ENCODE results near the gene CNTN6. TPM values are rescaled to one million over a fixed set of nuclear protein-coding genes. Genes with fewer than 3 reads are reported as not detected.

The CNTN6 gene
- polyA plus RNA-seq, 1 of the 3 experiments (the other 2 are of a cell fraction), result 0.02 TPM

DNA sequence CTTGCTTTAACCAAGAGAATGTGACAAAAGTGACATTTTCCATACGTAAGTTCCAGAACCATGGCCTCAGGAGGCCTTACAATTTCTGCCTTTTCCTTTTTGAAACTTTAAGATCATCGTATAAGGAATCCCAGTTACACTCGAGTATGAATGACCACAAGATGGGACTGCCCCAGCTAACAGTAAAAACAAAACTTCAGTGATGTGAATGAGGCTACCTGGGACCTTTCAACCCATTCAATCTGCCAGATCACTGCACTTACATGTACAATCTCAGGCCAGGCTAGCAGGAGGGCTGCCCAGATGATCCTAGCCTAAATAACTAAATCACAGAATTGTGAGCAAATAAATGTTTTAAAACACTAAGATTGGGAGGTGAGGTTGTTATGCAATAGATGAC is 328.8 kb downstream of the CNTN6 start:
- Histone ChIP-seq H3K27me3 (ENCODE audit: insufficient read depth) (no peaks in the 10 kb centered on the region), H3K9ac (no peak overlapping the region), H3K4me2 (no peak overlapping the region), H3K9me2 (no peaks in the 10 kb centered on the region), H2AFZ (ENCODE audit: low read depth) (no peak overlapping the region), H3K9me3 (no peaks in the 10 kb centered on the region), H3K4me1 (ENCODE audit: control insufficient read depth in 1 of 2, insufficient read depth in 2 of 2, low read depth in 1 of 2, low read length in 1 of 2) (no peaks in the 10 kb centered on the region), H3K27ac (ENCODE audit: low read depth in 2 of 2, low read length in 1 of 2) (no peak overlapping the region), H3K36me3 (replicated peaks in 1 of 2; ENCODE audit: control insufficient read depth in 1 of 2, insufficient read depth in 2 of 2, low read length in 1 of 2) (no peaks in the 10 kb centered on the region), H3F3A (replicated peaks; ENCODE audit: insufficient read depth) (no peaks in the 10 kb centered on the region), H4K20me1 (ENCODE audit: insufficient read depth) (no peaks in the 10 kb centered on the region), H3K79me2 (ENCODE audit: insufficient read depth) (no peaks in the 10 kb centered on the region), H3K4me3 (ENCODE audit: low read depth in 2 of 2, low read length in 1 of 2) (no peak overlapping the region)
- ChIA-PET CTCF (no interaction called here), POLR2A (no interaction called here)
- DNase-seq, result no peak
- TF ChIP-seq, protein P1, sequence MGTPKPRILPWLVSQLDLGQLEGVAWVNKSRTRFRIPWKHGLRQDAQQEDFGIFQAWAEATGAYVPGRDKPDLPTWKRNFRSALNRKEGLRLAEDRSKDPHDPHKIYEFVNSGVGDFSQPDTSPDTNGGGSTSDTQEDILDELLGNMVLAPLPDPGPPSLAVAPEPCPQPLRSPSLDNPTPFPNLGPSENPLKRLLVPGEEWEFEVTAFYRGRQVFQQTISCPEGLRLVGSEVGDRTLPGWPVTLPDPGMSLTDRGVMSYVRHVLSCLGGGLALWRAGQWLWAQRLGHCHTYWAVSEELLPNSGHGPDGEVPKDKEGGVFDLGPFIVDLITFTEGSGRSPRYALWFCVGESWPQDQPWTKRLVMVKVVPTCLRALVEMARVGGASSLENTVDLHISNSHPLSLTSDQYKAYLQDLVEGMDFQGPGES (IDR thresholded peaks at IDR 0.05; ENCODE audit: low read depth, low read length), result no peak
- no peak for TF ChIP-seq FOSL2 (IDR thresholded peaks at IDR 0.05; ENCODE audit: borderline replicate concordance, low read depth)
- WGBS (ENCODE audit: low lambda C conversion rate), result 15% methylated on average over 3 of the region's 3 CpGs

DNA sequence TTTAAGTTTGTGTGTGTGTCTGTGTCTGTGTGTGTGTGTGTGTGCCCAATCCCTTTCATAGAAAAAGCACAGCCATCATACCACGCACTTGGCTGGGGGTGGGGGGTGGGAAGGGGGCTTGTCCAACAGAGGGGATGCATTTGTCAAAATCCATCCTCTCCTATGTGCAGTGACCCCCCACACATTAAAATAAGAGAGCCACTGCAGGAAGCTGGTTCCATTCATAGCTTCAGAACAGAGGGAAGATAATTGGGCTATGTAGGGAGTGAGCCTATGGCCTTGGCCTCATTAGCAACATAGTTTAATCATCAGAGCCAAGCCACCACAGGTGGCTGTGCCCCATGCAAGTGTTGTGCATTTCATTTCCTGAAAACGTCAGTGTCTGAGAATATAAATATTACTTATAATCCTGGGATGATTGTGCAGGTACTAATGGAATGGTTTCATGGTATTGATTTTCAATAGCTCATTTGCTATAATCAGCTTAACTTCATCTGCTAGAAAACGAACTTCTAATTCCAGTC is 330.8 kb downstream of the CNTN6 start:
- Histone ChIP-seq H3K4me2 (no peak overlapping the region), H3F3A (replicated peaks; ENCODE audit: insufficient read depth) (no peaks in the 10 kb centered on the region), H3K36me3 (replicated peaks in 1 of 2; ENCODE audit: control insufficient read depth in 1 of 2, insufficient read depth in 2 of 2, low read length in 1 of 2) (no peaks in the 10 kb centered on the region), H3K4me3 (ENCODE audit: low read depth in 2 of 2, low read length in 1 of 2) (no peak overlapping the region), H3K27me3 (ENCODE audit: insufficient read depth) (no peaks in the 10 kb centered on the region), H3K9me2 (no peaks in the 10 kb centered on the region), H3K27ac (ENCODE audit: low read depth in 2 of 2, low read length in 1 of 2) (no peak overlapping the region), H4K20me1 (ENCODE audit: insufficient read depth) (no peaks in the 10 kb centered on the region), H3K9ac (no peak overlapping the region), H2AFZ (ENCODE audit: low read depth) (no peak overlapping the region), H3K79me2 (ENCODE audit: insufficient read depth) (no peaks in the 10 kb centered on the region), H3K4me1 (ENCODE audit: control insufficient read depth in 1 of 2, insufficient read depth in 2 of 2, low read depth in 1 of 2, low read length in 1 of 2) (no peaks in the 10 kb centered on the region), H3K9me3 (no peaks in the 10 kb centered on the region)
- no peak for DNase-seq
- ChIA-PET CTCF (no interaction called here), POLR2A (no interaction called here)
- TF ChIP-seq, protein P2, sequence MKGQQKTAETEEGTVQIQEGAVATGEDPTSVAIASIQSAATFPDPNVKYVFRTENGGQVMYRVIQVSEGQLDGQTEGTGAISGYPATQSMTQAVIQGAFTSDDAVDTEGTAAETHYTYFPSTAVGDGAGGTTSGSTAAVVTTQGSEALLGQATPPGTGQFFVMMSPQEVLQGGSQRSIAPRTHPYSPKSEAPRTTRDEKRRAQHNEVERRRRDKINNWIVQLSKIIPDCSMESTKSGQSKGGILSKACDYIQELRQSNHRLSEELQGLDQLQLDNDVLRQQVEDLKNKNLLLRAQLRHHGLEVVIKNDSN (IDR thresholded peaks at IDR 0.05; ENCODE audit: borderline replicate concordance, low read depth), result no peak
- no peak for TF ChIP-seq SIN3A (IDR thresholded peaks at IDR 0.05; ENCODE audit: borderline replicate concordance, low read depth, low read length)
- no peak for TF ChIP-seq RXRA (IDR thresholded peaks at IDR 0.05; ENCODE audit: borderline replicate concordance, low read depth)
- no peak for TF ChIP-seq RFX5 (IDR thresholded peaks at IDR 0.05; ENCODE audit: low read length)
- TF ChIP-seq, protein P3, sequence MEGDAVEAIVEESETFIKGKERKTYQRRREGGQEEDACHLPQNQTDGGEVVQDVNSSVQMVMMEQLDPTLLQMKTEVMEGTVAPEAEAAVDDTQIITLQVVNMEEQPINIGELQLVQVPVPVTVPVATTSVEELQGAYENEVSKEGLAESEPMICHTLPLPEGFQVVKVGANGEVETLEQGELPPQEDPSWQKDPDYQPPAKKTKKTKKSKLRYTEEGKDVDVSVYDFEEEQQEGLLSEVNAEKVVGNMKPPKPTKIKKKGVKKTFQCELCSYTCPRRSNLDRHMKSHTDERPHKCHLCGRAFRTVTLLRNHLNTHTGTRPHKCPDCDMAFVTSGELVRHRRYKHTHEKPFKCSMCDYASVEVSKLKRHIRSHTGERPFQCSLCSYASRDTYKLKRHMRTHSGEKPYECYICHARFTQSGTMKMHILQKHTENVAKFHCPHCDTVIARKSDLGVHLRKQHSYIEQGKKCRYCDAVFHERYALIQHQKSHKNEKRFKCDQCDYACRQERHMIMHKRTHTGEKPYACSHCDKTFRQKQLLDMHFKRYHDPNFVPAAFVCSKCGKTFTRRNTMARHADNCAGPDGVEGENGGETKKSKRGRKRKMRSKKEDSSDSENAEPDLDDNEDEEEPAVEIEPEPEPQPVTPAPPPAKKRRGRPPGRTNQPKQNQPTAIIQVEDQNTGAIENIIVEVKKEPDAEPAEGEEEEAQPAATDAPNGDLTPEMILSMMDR (IDR thresholded peaks at IDR 0.05), result no peak
- no peak for TF ChIP-seq MXI1 (IDR thresholded peaks at IDR 0.05; ENCODE audit: low read depth, low read length)
- 6% methylated on average over 3 of the region's 3 CpGs for WGBS (ENCODE audit: low lambda C conversion rate)
